Left colon (tissue), 2 donors: Measurements from ENCODE around the gene CCDC121. TPM values are rescaled to one million over a fixed set of nuclear protein-coding genes. Genes with fewer than 3 reads are reported as not detected.

Source experiments
- ATAC-seq: fragments of 200-7000 bp; cut with Tn5 transposase; one replicate; pipeline ENCODE4 v1.9.1; 2020; ENCODE audit warnings: mild to moderate bottlenecking, moderate library complexity
- DNase-seq, 2 donors: peaks; one replicate each; pipeline ENCODE4 v3.0.0-alpha.2; 2020
- intact Hi-C, 2 donors: fragments of 100-400 bp; cut with DNase I in 1 of 2; cut with micrococcal nuclease in 1 of 2; formaldehyde crosslinking; loops; one replicate each; pipeline versions ENCODE4 v1.11.2 to v1.14.0; 2022; cut with DNase I, micrococcal nuclease
- long read RNA-seq: library from polyadenylated mRNA; unstranded; transcript quantifications from one replicate; pipeline ENCODE4 v2.0.0, GENCODE V29; 2021
- total RNA-seq, 2 donors: library from RNA; stranded (reverse); fragmentation: NEBNext Ultra II Directional; extraction: Animal tissue kit (Norgen Biotek cat#: 25700); gene quantifications; one replicate each; pipeline ENCODE4 v1.2.1, GENCODE V29; 2021
- donor health status: DM: no; HTN: no; CAD: no.
- donor health status: DM: yes; HTN: yes; CAD: no.

CCDC121 gene, protein sequence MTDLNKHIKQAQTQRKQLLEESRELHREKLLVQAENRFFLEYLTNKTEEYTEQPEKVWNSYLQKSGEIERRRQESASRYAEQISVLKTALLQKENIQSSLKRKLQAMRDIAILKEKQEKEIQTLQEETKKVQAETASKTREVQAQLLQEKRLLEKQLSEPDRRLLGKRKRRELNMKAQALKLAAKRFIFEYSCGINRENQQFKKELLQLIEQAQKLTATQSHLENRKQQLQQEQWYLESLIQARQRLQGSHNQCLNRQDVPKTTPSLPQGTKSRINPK
- total RNA-seq: 1 to 10 TPM; 2.5 to 2.9 TPM
- long read RNA-seq, transcript CCDC121-201 (2 exons, 2,342 nt): major isoform, 5 of 5 reads
- long read RNA-seq, partial matches to known transcripts: 0 of 5 reads
- long read RNA-seq, other reads (novel, unspliced or antisense): 0 of 5 reads

DNA sequence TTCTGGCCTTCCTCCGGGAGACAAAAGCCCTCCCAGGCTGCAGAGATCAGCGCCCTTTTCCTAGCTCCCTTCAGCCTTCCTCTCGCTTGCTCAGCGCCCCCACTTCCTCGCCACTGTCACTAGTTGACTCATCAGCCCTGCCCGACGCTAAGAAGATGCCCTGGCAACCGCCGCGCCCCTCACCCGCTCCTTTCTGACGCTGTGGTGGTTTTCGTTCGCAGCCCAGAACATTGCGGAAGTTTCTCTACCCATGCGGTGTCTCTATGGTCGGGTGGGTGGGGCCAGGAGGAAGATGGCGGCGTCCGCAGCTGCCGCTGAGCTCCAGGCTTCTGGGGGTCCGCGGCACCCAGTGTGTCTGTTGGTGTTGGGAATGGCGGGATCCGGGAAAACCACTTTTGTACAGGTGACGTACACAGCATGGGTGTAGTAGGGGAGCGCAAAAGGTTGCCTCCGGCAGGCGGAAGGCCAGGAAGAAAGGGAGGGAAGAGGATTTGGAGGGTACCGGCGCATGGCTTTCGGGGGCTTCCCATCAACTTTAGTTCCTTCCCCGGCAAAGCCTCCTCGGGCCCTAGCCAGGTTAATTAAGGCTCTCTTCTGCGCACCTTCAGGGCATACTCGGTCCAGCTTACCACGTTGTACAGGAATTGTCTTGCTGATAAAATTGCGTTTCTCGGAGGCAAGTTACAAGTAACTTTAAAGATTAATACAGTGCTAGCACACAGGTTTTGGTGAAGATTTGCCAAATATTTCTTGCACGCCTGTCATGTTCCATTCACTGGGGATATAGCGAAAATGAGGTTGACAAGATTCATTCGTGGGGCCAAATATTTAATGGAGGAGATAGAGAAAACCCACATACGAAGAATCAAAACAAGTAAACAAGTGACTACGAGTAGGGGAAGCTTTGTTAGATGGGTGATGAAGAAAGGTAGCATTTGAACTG, at the start of gene CCDC121, which contains the start of gene GPN1:
TSS of gene CCDC121 (minus strand) at position 246 of the 943 bp plus-strand sequence. CDS start 1,213 bp downstream, outside the sequence.
TSS of gene GPN1 (plus strand) at position 284 of the 943 bp plus-strand sequence. CDS start at position 293, 9 bp downstream.
- peak; percentile 98 for ATAC-seq
- DNase-seq: peak; percentile 90 to 91
- intact Hi-C loops: no loop called here

DNA sequence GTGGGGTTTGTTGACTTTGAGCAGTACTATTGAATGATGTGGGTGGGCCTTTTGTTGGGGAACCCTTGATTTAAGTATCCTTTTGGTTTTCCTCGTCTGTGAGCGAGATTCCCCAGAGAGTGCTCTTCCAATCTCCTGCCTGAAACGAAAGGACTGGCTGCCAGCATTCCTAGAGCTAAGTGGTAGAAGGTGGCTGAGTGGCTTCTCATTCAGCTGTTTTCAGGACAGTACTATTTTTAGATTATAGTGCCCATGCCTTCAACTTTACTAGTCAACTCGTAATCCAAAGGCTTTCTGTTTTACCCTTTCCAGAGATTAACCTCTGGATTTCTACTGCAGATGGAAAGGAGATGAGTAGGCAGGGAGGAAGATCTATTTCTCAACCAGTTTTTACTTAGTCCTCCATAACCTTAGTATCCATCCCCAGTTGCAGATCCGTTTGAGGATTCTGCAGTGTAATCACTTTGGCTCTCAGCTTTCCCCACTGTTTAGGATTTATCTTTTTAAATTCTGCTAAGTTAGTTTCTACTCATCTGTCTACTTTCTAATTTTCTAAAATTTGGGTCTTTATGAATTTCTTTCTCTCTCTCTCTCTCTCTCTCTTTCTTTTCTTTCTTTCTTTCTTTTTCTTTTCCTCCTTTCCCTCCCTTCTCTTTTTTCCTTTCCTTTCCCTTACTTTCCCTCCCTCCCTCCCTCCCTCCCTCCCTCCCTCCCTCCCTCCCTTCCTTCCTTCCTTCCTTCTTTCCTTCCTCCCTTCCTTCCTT, 44.1 kb upstream of the CCDC121 start:
- no peak for DNase-seq
- no peak for ATAC-seq
- intact Hi-C loops: no loop called here

GRCh38 chr2:27671235-27671634, 42.4 kb upstream of the CCDC121 start:
- ATAC-seq (no peak), DNase-seq (no peak)
- intact Hi-C loops: no loop called here

- ATAC-seq (no peak), DNase-seq (no peak)
- intact Hi-C loops: no loop called here
Measured at GRCh38 chr2:27667446-27667845, 38.6 kb upstream of the CCDC121 start.

- intact Hi-C loops: no loop called here
- DNase-seq (no peak), ATAC-seq (no peak)
Measured at GRCh38 chr2:27664622-27665363, 36.0 kb upstream of the CCDC121 start.

DNA sequence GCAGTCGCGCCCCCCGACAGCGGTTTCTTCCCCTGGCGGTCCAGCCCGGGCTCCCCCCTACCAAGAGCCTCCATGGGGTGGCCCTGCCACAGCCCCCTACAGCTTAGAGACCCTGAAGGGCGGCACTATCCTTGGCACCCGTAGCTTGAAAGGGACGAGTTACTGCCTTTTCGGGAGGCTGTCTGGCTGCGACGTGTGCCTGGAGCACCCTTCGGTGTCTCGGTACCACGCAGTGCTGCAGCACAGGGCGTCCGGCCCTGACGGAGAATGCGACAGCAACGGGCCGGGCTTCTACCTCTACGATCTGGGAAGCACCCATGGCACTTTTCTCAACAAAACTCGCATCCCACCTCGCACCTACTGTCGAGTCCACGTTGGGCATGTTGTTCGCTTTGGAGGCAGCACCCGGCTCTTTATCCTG, 35.4 kb upstream of the CCDC121 start:
- no peak for DNase-seq

GRCh38 chr2:27663285-27664153, 34.7 kb upstream of the CCDC121 start, which contains the start of the genes SLC4A1AP and SUPT7L:
TSS of gene SLC4A1AP (plus strand) at chr2:27663889. CDS start at chr2:27663915, 26 bp downstream.
TSS of gene SUPT7L (minus strand) at chr2:27663614. CDS start at chr2:27662192, 1,422 bp downstream.
- intact Hi-C loops: no loop called here
- DNase-seq (peak; percentile 75 to 77), ATAC-seq (peak; percentile 87)

More for the DNA sequence above, 35.4 kb upstream of the CCDC121 start:
- intact Hi-C loops: no loop called here
- peak; percentile 36 for ATAC-seq

DNA sequence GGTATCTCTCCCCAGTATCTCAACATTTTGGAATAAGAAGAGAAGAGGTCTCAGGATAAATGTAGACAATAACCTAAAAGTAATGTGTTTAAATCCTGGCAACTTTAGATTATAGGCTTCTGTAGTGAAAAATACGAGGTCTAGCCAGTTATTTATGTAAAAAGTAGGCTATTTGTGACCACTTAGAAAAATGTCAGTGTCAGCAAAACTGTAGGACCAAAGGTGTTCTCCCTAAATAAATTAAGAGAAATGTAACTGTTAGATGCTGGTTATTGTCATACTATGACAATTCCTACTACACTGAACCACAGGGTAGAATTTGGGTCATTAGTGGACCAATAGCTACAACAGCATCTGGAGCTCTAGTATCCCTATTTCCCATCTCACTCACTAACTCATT, 32.6 kb upstream of the CCDC121 start:
- intact Hi-C loops: no loop called here
- no peak for DNase-seq
- ATAC-seq: no peak

DNA sequence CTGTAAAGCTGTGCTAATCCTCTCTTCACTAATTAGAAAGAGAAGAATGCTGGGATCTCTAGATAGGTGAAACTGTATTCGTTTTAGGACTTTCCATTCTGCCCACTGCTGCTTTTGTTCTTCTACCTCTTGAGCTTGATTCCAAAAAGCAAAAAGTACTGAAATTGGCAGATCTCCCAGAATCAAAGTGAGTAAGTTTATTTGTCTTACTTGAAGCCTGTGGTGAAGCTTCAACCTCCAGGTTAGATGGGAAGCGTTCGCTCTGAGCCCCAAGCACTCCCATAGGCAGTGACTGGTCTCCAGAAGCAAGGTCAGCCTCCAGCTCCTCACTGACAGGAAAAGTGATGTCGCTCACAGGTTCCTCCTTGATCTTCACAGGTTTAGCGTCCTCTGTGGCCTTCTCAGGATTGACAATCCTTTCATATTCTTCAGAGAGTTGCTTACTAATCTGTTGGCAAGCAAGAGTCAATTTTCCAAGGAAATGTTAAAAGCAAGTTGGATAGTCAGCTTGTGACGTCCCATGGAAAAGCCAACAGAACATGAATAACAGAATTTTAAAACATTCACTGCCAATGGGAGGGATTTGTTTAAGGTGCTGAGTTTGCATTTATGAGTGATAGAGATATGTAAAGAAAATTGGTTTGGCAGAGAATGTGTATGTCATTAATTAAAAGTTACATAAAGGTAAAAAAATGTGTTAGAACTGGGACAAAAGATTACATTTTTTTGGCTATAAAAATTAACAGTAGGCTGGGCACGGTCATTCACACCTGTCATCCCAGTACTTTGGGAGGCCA, 26.5 kb upstream of the CCDC121 start:
- intact Hi-C loops: no loop called here
- ATAC-seq (no peak), DNase-seq (no peak)

DNA sequence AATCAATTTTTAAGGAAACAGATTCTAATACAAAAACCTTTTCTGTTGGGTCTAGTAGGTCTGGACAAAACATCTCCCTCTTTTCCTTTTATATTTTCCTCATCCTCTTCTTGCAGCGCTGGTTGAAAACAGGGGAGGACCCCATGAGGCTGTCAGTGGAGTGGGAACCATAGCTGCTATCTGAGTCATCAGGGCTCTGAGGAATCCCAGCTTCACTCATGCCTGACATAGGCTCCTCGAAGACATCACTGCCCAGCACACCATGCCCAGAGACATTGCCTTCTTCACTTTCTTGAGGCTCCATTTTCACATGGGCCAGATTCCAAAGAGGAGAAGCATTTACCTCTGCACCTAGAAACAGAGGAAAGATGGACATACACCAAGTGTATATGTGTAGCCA, 24.6 kb upstream of the CCDC121 start:
- intact Hi-C loops: no loop called here
- ATAC-seq: no peak

DNA sequence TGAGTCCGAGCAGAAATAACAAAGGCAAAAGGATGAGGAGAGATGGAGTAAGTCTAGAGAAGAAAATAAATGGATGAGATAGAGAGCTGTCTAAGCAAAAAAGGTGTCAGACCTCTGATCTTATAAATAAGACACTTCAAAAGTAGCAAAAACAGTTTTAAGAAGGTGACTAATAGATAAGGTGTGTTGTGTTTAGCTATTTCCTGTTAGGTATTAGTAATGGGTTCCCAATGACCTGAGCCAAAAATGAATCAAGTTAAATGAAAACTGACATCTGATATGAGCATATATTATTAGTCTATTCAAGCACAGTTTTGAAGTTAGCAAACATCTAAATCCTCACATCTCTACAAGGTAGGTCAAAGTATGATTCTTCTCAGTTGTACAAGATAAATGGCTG, 24.0 kb upstream of the CCDC121 start:
- DNase-seq (no peak), ATAC-seq (no peak)
- intact Hi-C loops: no loop called here

More for the DNA sequence above, 24.6 kb upstream of the CCDC121 start:
- no peak for DNase-seq

- no peak for DNase-seq
- no peak for ATAC-seq
- intact Hi-C loops: no loop called here
Measured at GRCh38 chr2:27652341-27652740, 23.5 kb upstream of the CCDC121 start.

DNA sequence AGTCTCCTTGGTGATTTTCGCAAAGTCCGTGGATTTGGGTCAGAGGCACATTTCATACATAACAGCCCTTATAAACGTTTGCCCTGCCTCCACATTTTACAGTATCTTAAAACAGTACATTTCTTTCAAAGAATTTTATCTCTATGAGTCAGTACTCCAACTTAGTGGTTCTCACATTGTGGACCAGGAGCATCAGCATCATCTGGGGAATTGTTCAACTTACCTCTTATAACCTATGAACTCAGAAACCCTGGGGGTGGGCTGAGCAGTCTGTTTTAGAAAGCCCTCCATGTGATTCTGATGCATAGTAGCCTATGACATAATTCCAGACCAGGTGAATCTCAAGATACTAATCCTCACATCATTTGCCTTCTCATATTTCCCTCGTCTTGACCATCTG, 22.2 kb upstream of the CCDC121 start:
- DNase-seq (no peak), ATAC-seq (no peak)

DNA sequence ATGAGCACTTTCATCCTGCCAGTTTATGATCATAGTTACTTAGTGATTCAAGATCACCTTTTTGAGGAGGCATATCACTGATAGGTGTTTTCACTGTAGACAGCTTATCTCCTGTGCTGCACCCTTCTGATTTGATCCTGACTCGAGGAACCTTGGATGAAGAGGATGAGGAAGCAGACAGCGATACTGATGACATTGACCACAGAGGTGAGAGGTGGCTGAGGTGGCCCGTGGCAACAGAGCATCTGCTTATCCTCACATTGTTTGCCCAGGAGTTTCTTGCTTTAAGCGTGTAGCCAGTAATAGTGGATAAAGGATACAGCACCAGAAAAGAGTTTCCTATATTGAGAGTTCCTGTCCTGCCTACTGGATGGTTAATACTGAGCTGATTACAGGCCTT, 18.9 kb upstream of the CCDC121 start:
- ATAC-seq: no peak
- intact Hi-C loops: no loop called here
- no peak for DNase-seq

More for the DNA sequence above, 22.2 kb upstream of the CCDC121 start:
- intact Hi-C loops: no loop called here

- no peak for ATAC-seq
- intact Hi-C loops: no loop called here
- DNase-seq: no peak
Measured at GRCh38 chr2:27647289-27647688, 18.5 kb upstream of the CCDC121 start.

- DNase-seq (no peak), ATAC-seq (no peak)
- intact Hi-C loops: no loop called here
Measured at GRCh38 chr2:27645197-27645596, 16.4 kb upstream of the CCDC121 start.
